Colonic mucosa (tissue), 4 donors: ENCODE results near the gene ZCCHC4. TPM values are rescaled to one million over a fixed set of nuclear protein-coding genes. Genes with fewer than 3 reads are reported as not detected.

Experiments
- DNase-seq: peaks from one replicate; pipeline ENCODE4 v3.0.0-alpha.2; 2020
- H3K27ac ChIP-seq: fragments of 200-600 bp; one replicate; pipeline ENCODE4 v1.8.0; 2021
- H3K27me3 ChIP-seq: fragments of 200-600 bp; one replicate; pipeline ENCODE4 v1.8.0; 2021
- H3K36me3 ChIP-seq: fragments of 200-600 bp; one replicate; pipeline ENCODE4 v1.8.0; 2021
- H3K4me1 ChIP-seq: fragments of 200-600 bp; one replicate; pipeline ENCODE4 v1.8.0; 2021; ENCODE audit warnings: mild to moderate bottlenecking
- H3K4me3 ChIP-seq: fragments of 200-600 bp; one replicate; pipeline ENCODE4 v1.8.0; 2021
- H3K9ac ChIP-seq, 2 donors: one replicate each; pipeline ENCODE4 v1.7.0; 2013; ENCODE audit warnings: control low read depth in 2 of 2, low read depth in 2 of 2, low read length in 2 of 2
- H3K9me3 ChIP-seq: fragments of 200-600 bp; one replicate; pipeline ENCODE4 v1.8.0; 2021
- intact Hi-C: fragments of 100-400 bp; cut with DNase I; formaldehyde crosslinking; loops from one replicate; pipeline ENCODE4 v1.14.1; 2022
- total RNA-seq, 2 donors: library from RNA; stranded (reverse); fragmentation: NEBNext Ultra II Directional in 1 of 2; extraction: Animal tissue kit (Norgen Biotek cat#: 25700) in 1 of 2; gene quantifications; one replicate each; pipeline ENCODE4 v1.2.1, GENCODE V29; 2021
- TF ChIP-seq, protein P1 (sequence below): fragments of 200-600 bp; IDR thresholded peaks from one replicate; pipeline ENCODE4 v1.8.0; 2022; ENCODE audit warnings: antibody characterized with exemption, mild to moderate bottlenecking
- donor health status: healthy.
- donor health status: DM: no; HTN: no; CAD: no.
- donor health status: DM: no; HTN: no; CAD: no.

ZCCHC4 gene
- total RNA-seq, 2 donors from 2014 or later, result 7.4 to 7.9 TPM

GRCh38 chr4:25290490-25291067, 22.0 kb upstream of the ZCCHC4 start:
- DNase-seq, result no peak
- no peaks in the 10 kb centered on the region for H3K36me3 ChIP-seq
- no peaks in the 10 kb centered on the region for H3K4me1 ChIP-seq
- no peaks in the 10 kb centered on the region for H3K9me3 ChIP-seq
- TF ChIP-seq, protein P1, sequence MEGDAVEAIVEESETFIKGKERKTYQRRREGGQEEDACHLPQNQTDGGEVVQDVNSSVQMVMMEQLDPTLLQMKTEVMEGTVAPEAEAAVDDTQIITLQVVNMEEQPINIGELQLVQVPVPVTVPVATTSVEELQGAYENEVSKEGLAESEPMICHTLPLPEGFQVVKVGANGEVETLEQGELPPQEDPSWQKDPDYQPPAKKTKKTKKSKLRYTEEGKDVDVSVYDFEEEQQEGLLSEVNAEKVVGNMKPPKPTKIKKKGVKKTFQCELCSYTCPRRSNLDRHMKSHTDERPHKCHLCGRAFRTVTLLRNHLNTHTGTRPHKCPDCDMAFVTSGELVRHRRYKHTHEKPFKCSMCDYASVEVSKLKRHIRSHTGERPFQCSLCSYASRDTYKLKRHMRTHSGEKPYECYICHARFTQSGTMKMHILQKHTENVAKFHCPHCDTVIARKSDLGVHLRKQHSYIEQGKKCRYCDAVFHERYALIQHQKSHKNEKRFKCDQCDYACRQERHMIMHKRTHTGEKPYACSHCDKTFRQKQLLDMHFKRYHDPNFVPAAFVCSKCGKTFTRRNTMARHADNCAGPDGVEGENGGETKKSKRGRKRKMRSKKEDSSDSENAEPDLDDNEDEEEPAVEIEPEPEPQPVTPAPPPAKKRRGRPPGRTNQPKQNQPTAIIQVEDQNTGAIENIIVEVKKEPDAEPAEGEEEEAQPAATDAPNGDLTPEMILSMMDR, result no peak
- no peaks in the 10 kb centered on the region for H3K27me3 ChIP-seq
- no peak overlapping the region for H3K27ac ChIP-seq
- H3K9ac ChIP-seq, result no peak overlapping the region
- intact Hi-C loops, result no loop called here
- H3K4me3 ChIP-seq, result no peak overlapping the region

- Histone ChIP-seq H3K4me1 (no peaks in the 10 kb centered on the region), H3K36me3 (no peaks in the 10 kb centered on the region), H3K4me3 (no peak overlapping the region), H3K27ac (no peak overlapping the region), H3K27me3 (no peaks in the 10 kb centered on the region), H3K9me3 (no peaks in the 10 kb centered on the region), H3K9ac (no peak overlapping the region)
- intact Hi-C loops, result no loop called here
- no peak for DNase-seq
- TF ChIP-seq, protein P1, result no peak
Observed at GRCh38 chr4:25291158-25291733, 21.3 kb upstream of the ZCCHC4 start.

GRCh38 chr4:25297528-25298242, 14.9 kb upstream of the ZCCHC4 start:
- H3K27me3 ChIP-seq, result no peaks in the 10 kb centered on the region
- intact Hi-C loops, result no loop called here
- H3K36me3 ChIP-seq, result no peaks in the 10 kb centered on the region
- no peak for DNase-seq
- no peak overlapping the region for H3K9ac ChIP-seq
- no peak overlapping the region for H3K4me3 ChIP-seq
- H3K27ac ChIP-seq, result no peak overlapping the region
- no peaks in the 10 kb centered on the region for H3K4me1 ChIP-seq
- no peaks in the 10 kb centered on the region for H3K9me3 ChIP-seq
- TF ChIP-seq, protein P1, result no peak

DNA sequence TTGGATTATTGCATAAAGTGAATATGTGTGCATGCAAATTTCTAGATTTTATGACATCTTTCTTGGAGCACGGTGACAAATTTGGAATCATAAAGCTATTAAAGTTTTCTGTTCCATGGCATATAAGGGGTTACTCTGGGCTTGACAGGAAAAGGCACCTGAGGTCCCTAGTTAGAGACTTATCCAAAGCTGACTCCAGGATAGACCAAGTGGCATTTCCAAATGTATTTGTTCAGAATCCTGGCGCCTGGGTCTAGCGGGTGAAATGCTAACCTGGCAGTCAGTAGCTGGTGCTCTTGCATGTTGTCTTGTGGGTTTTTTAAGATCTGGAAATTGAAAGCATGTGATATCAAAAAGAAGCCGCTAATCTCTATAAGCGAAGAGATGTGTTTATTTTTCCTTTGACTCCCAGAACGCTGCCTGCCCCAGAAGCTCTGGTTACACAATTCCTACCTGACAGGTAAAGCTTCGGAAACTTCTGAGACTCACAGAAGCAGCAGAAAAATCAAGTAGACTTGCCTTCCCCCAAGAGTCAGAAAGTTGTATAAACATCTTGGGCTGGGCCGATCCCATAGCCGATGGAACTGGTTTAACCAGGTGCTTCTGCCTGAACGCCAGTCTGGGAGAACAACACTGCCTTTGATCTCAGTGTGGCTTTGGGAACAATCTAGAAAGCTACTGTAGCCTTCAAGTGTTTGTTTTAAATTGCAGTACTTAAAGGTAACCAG, 12.9 kb upstream of the ZCCHC4 start:
- Histone ChIP-seq H3K36me3 (no peaks in the 10 kb centered on the region), H3K4me3 (no peak overlapping the region), H3K9me3 (no peaks in the 10 kb centered on the region), H3K27me3 (no peaks in the 10 kb centered on the region), H3K9ac (peak overlapping the region in 1 of 2 donors; percentile 49), H3K4me1 (no peaks in the 10 kb centered on the region), H3K27ac (no peak overlapping the region)
- peak; percentile 74 for DNase-seq
- intact Hi-C loops, result no loop called here
- TF ChIP-seq, protein P1, result no peak

DNA sequence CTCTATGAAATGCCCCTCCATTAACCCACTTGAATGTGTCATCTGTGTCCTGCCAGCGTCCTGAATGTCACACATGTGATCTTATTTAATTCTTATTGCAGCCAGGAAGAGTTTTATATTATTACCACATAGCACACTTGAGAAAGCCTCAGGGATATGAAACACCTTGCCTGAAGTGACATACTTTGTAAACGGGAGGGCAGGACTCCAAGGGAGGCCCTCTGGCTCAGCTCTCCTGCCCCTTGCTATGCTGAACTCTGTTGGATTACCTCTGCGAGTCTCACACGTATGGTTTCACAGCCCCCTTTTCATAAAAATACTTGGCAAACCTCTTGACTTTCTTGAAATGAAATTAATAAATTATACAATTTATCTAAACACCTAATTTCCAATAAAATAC, 11.1 kb upstream of the ZCCHC4 start:
- no peaks in the 10 kb centered on the region for H3K27me3 ChIP-seq
- intact Hi-C loops, result no loop called here
- H3K9ac ChIP-seq, result no peak overlapping the region
- no peaks in the 10 kb centered on the region for H3K4me1 ChIP-seq
- TF ChIP-seq, protein P1, result no peak
- DNase-seq, result no peak
- no peak overlapping the region for H3K27ac ChIP-seq
- H3K36me3 ChIP-seq, result no peaks in the 10 kb centered on the region
- no peaks in the 10 kb centered on the region for H3K9me3 ChIP-seq
- H3K4me3 ChIP-seq, result no peak overlapping the region
